CD8-positive, alpha-beta memory T cell (primary cell): Measurements from ENCODE around the gene CCDC149. TPM values are rescaled to one million over a fixed set of nuclear protein-coding genes. Genes with fewer than 3 reads are reported as not detected.

ENCODE experiments used
- CTCF ChIA-PET: fragments of 350-600 bp; sonication (Branson Sonifier 250); formaldehyde crosslinking; loops from one replicate; lab custom pipeline; 2021; ENCODE audit warnings: antibody characterized with exemption; lab: Charles Lee
- POLR2A ChIA-PET: fragments of 350-600 bp; sonication (Branson Sonifier 250); formaldehyde crosslinking; loops from one replicate; lab custom pipeline; 2021; ENCODE audit warnings: antibody characterized with exemption; lab: Charles Lee
- DNase-seq, 5 donors: peaks; one replicate each; pipeline versions ENCODE4 v3.0.0 to v3.0.0-alpha.2; 2020 to 2022; ENCODE audit warnings: mixed read lengths in 1 of 5
- H3K27ac ChIP-seq: one replicate; pipeline ENCODE4 v1.7.0; 2013; ENCODE audit warnings: low read depth, mild to moderate bottlenecking, low read length, moderate library complexity
- H3K27me3 ChIP-seq: 2 replicates; pipeline ENCODE4 v1.7.0; 2013; ENCODE audit warnings: low read length, mild to moderate bottlenecking; ENCODE audit not compliant: insufficient read depth, poor library complexity, severe bottlenecking
- H3K36me3 ChIP-seq: 2 replicates; pipeline ENCODE4 v1.7.0; 2013; ENCODE audit warnings: mild to moderate bottlenecking, low read length, moderate library complexity; ENCODE audit not compliant: insufficient read depth
- H3K4me1 ChIP-seq: 2 replicates; pipeline ENCODE4 v1.7.0; 2013; ENCODE audit warnings: mild to moderate bottlenecking, low read length, moderate library complexity; ENCODE audit not compliant: insufficient read depth
- H3K4me3 ChIP-seq: 2 replicates; pipeline ENCODE4 v1.7.0; 2013; ENCODE audit warnings: mild to moderate bottlenecking, low read length
- H3K9me3 ChIP-seq: 2 replicates; pipeline ENCODE4 v1.7.0; 2013; ENCODE audit warnings: mild to moderate bottlenecking, low read length
- H3K27ac Mint-ChIP-seq, 8 donors: one replicate each; pipeline ENCODE4 v1.8.0; 2020 to 2021; ENCODE audit warnings: mixed read lengths in 8 of 8, mild to moderate bottlenecking in 6 of 8, inconsistent platforms in 3 of 8, moderate library complexity in 3 of 8
- H3K27me3 Mint-ChIP-seq, 2 donors: one replicate each; pipeline ENCODE4 v1.8.0; 2020 to 2021; ENCODE audit warnings: mixed read lengths in 2 of 2, mild to moderate bottlenecking in 1 of 2, moderate library complexity in 1 of 2
- H3K36me3 Mint-ChIP-seq, 3 donors: one replicate each; pipeline ENCODE4 v1.8.0; 2020 to 2021; ENCODE audit warnings: mixed read lengths in 3 of 3, inconsistent platforms in 1 of 3, mild to moderate bottlenecking in 1 of 3
- H3K4me1 Mint-ChIP-seq, 3 donors: one replicate each; pipeline ENCODE4 v1.8.0; 2020 to 2021; ENCODE audit warnings: mixed read lengths in 3 of 3, inconsistent platforms in 1 of 3, mild to moderate bottlenecking in 1 of 3
- H3K4me3 Mint-ChIP-seq, 7 donors: one replicate each; pipeline ENCODE4 v1.8.0; 2020 to 2021; ENCODE audit warnings: mixed read lengths in 7 of 7, mild to moderate bottlenecking in 6 of 7, moderate library complexity in 4 of 7, inconsistent platforms in 2 of 7
- H3K9me3 Mint-ChIP-seq, 5 donors: one replicate each; pipeline ENCODE4 v1.8.0; 2020 to 2022; ENCODE audit warnings: mixed read lengths in 5 of 5, mild to moderate bottlenecking in 3 of 5, moderate library complexity in 2 of 5, inconsistent platforms in 1 of 5
- polyA plus RNA-seq: library from polyadenylated mRNA; unstranded; fragments of 300-500 nt; fragmentation: Illumina TruSeq; gene quantifications from one replicate; pipeline ENCODE4 v1.2.3, GENCODE V29; 2021
- total RNA-seq, 2 experiments: library from RNA; stranded (reverse); gene quantifications; one replicate each; pipeline ENCODE4 v1.2.3, GENCODE V29; 2021

CCDC149 gene
- total and polyA plus RNA-seq, 3 experiments from 2014 or later: 0.07 to 0.28 TPM; not detected in 1

GRCh38 chr4:24855741-24856140 lies 57.1 kb downstream of the CCDC149 start:
- DNase-seq: no peak
- H3K27ac Mint-ChIP-seq: no peak overlapping the region
- no peaks in the 10 kb centered on the region for H3K4me1 Mint-ChIP-seq
- Histone ChIP-seq H3K36me3 (no peaks in the 10 kb centered on the region), H3K27ac (no peak overlapping the region), H3K4me3 (no peak overlapping the region), H3K27me3 (no peaks in the 10 kb centered on the region), H3K9me3 (no peaks in the 10 kb centered on the region), H3K4me1 (no peaks in the 10 kb centered on the region)
- H3K4me3 Mint-ChIP-seq: no peak overlapping the region
- H3K27me3 Mint-ChIP-seq: peaks cover 3 to 6% of the 10 kb centered on the region in 2 donors
- POLR2A ChIA-PET: no interaction called here
- H3K36me3 Mint-ChIP-seq: no peaks in the 10 kb centered on the region
- CTCF ChIA-PET: no interaction called here
- peaks cover 0 to 2% (median 0%) of the 10 kb centered on the region in 5 donors for H3K9me3 Mint-ChIP-seq

- POLR2A ChIA-PET: no interaction called here
- no peak overlapping the region for H3K27ac ChIP-seq
- CTCF ChIA-PET: no interaction called here
These were observed 59.7 kb downstream of the CCDC149 start for GRCh38 chr4:24853142-24853541.

GRCh38 chr4:24850674-24851073 lies 62.2 kb downstream of the CCDC149 start:
- H3K9me3 ChIP-seq: no peaks in the 10 kb centered on the region
- no peaks in the 10 kb centered on the region for H3K27me3 ChIP-seq
- no peak overlapping the region for H3K27ac ChIP-seq
- H3K9me3 Mint-ChIP-seq: peaks cover 0 to 2% (median 0%) of the 10 kb centered on the region in 5 donors
- H3K27ac Mint-ChIP-seq: no peak overlapping the region
- no peak overlapping the region for H3K4me3 ChIP-seq
- peaks cover 4 to 6% of the 10 kb centered on the region in 2 donors for H3K27me3 Mint-ChIP-seq
- no peaks in the 10 kb centered on the region for H3K36me3 ChIP-seq
- no peaks in the 10 kb centered on the region for H3K36me3 Mint-ChIP-seq
- H3K4me1 ChIP-seq: no peaks in the 10 kb centered on the region
- no peak overlapping the region for H3K4me3 Mint-ChIP-seq
- DNase-seq: no peak
- H3K4me1 Mint-ChIP-seq: no peaks in the 10 kb centered on the region
- CTCF ChIA-PET: no interaction called here
- POLR2A ChIA-PET: no interaction called here

More at GRCh38 chr4:24853142-24853541, 59.7 kb downstream of the CCDC149 start:
- Mint-ChIP-seq H3K27me3 (peaks cover 5 to 6% of the 10 kb centered on the region in 2 donors), H3K4me1 (no peaks in the 10 kb centered on the region), H3K9me3 (peaks cover 0 to 2% (median 0%) of the 10 kb centered on the region in 5 donors), H3K27ac (peak overlapping the region in 1 of 8 donors; percentile 44), H3K36me3 (no peaks in the 10 kb centered on the region), H3K4me3 (no peak overlapping the region)
- H3K4me1 ChIP-seq: no peaks in the 10 kb centered on the region
- H3K9me3 ChIP-seq: no peaks in the 10 kb centered on the region
- no peak overlapping the region for H3K4me3 ChIP-seq
- no peak for DNase-seq
- H3K27me3 ChIP-seq: no peaks in the 10 kb centered on the region
- H3K36me3 ChIP-seq: no peaks in the 10 kb centered on the region

- peaks cover 0 to 2% (median 0%) of the 10 kb centered on the region in 5 donors for H3K9me3 Mint-ChIP-seq
- POLR2A ChIA-PET: no interaction called here
- no peak overlapping the region for H3K27ac ChIP-seq
- no peaks in the 10 kb centered on the region for H3K9me3 ChIP-seq
- no peaks in the 10 kb centered on the region for H3K4me1 Mint-ChIP-seq
- H3K36me3 ChIP-seq: no peaks in the 10 kb centered on the region
- H3K27me3 Mint-ChIP-seq: peaks cover 5 to 6% of the 10 kb centered on the region in 2 donors
- H3K4me3 Mint-ChIP-seq: no peak overlapping the region
- no peaks in the 10 kb centered on the region for H3K36me3 Mint-ChIP-seq
- no peaks in the 10 kb centered on the region for H3K4me1 ChIP-seq
- H3K27ac Mint-ChIP-seq: no peak overlapping the region
- no peak overlapping the region for H3K4me3 ChIP-seq
- no peak for DNase-seq
- no peaks in the 10 kb centered on the region for H3K27me3 ChIP-seq
- CTCF ChIA-PET: no interaction called here
These were observed 63.1 kb downstream of the CCDC149 start for GRCh38 chr4:24849756-24850155.

- H3K36me3 Mint-ChIP-seq: no peaks in the 10 kb centered on the region
- Histone ChIP-seq H3K9me3 (no peaks in the 10 kb centered on the region), H3K36me3 (no peaks in the 10 kb centered on the region), H3K27me3 (no peaks in the 10 kb centered on the region), H3K4me3 (no peak overlapping the region), H3K27ac (no peak overlapping the region), H3K4me1 (no peaks in the 10 kb centered on the region)
- no peaks in the 10 kb centered on the region for H3K4me1 Mint-ChIP-seq
- no peak for DNase-seq
- H3K27me3 Mint-ChIP-seq: peaks cover 5 to 6% of the 10 kb centered on the region in 2 donors
- CTCF ChIA-PET: no interaction called here
- peaks cover 0 to 2% (median 0%) of the 10 kb centered on the region in 5 donors for H3K9me3 Mint-ChIP-seq
- H3K27ac Mint-ChIP-seq: no peak overlapping the region
- no peak overlapping the region for H3K4me3 Mint-ChIP-seq
- POLR2A ChIA-PET: no interaction called here
These were observed 63.5 kb downstream of the CCDC149 start for GRCh38 chr4:24849351-24849750.

- no peaks in the 10 kb centered on the region for H3K36me3 Mint-ChIP-seq
- ChIA-PET CTCF (no interaction called here), POLR2A (no interaction called here)
- Histone ChIP-seq H3K4me1 (no peaks in the 10 kb centered on the region), H3K9me3 (no peaks in the 10 kb centered on the region), H3K36me3 (no peaks in the 10 kb centered on the region), H3K27ac (no peak overlapping the region), H3K27me3 (no peaks in the 10 kb centered on the region), H3K4me3 (no peak overlapping the region)
- no peak overlapping the region for H3K4me3 Mint-ChIP-seq
- H3K27me3 Mint-ChIP-seq: peaks cover 0 to 5% of the 10 kb centered on the region in 2 donors
- no peak for DNase-seq
- H3K27ac Mint-ChIP-seq: no peak overlapping the region
- no peaks in the 10 kb centered on the region for H3K4me1 Mint-ChIP-seq
- H3K9me3 Mint-ChIP-seq: no peaks in the 10 kb centered on the region
These were observed 66.1 kb downstream of the CCDC149 start for GRCh38 chr4:24846716-24847115.

- no peaks in the 10 kb centered on the region for H3K4me1 ChIP-seq
- no peak overlapping the region for H3K27ac ChIP-seq
- no peak for DNase-seq
- ChIA-PET POLR2A (no interaction called here), CTCF (no interaction called here)
- no peaks in the 10 kb centered on the region for H3K4me1 Mint-ChIP-seq
- H3K4me3 Mint-ChIP-seq: no peak overlapping the region
- no peak overlapping the region for H3K27ac Mint-ChIP-seq
- no peaks in the 10 kb centered on the region for H3K9me3 Mint-ChIP-seq
- no peaks in the 10 kb centered on the region for H3K9me3 ChIP-seq
- H3K4me3 ChIP-seq: no peak overlapping the region
- H3K27me3 Mint-ChIP-seq: peaks cover 0 to 5% of the 10 kb centered on the region in 2 donors
- no peaks in the 10 kb centered on the region for H3K36me3 ChIP-seq
- H3K36me3 Mint-ChIP-seq: no peaks in the 10 kb centered on the region
- H3K27me3 ChIP-seq: no peaks in the 10 kb centered on the region
These were observed 66.9 kb downstream of the CCDC149 start for GRCh38 chr4:24845902-24846301.

GRCh38 chr4:24845132-24845531 lies 67.7 kb downstream of the CCDC149 start:
- H3K4me1 ChIP-seq: no peaks in the 10 kb centered on the region
- Mint-ChIP-seq H3K4me3 (no peak overlapping the region), H3K4me1 (no peaks in the 10 kb centered on the region), H3K27ac (no peak overlapping the region), H3K36me3 (no peaks in the 10 kb centered on the region), H3K27me3 (peaks cover 0 to 4% of the 10 kb centered on the region in 2 donors), H3K9me3 (no peaks in the 10 kb centered on the region)
- H3K9me3 ChIP-seq: no peaks in the 10 kb centered on the region
- DNase-seq: no peak
- no peak overlapping the region for H3K4me3 ChIP-seq
- POLR2A ChIA-PET: no interaction called here
- CTCF ChIA-PET: no interaction called here
- no peaks in the 10 kb centered on the region for H3K27me3 ChIP-seq
- H3K36me3 ChIP-seq: no peaks in the 10 kb centered on the region
- H3K27ac ChIP-seq: no peak overlapping the region

- no peak overlapping the region for H3K4me3 ChIP-seq
- Mint-ChIP-seq H3K4me3 (no peak overlapping the region), H3K27me3 (peaks cover 0 to 3% of the 10 kb centered on the region in 2 donors), H3K36me3 (no peaks in the 10 kb centered on the region), H3K27ac (no peak overlapping the region), H3K9me3 (no peaks in the 10 kb centered on the region), H3K4me1 (no peaks in the 10 kb centered on the region)
- H3K9me3 ChIP-seq: no peaks in the 10 kb centered on the region
- ChIA-PET CTCF (no interaction called here), POLR2A (no interaction called here)
- H3K4me1 ChIP-seq: no peaks in the 10 kb centered on the region
- H3K27me3 ChIP-seq: no peaks in the 10 kb centered on the region
- no peak overlapping the region for H3K27ac ChIP-seq
- no peaks in the 10 kb centered on the region for H3K36me3 ChIP-seq
- DNase-seq: no peak
These were observed 69.7 kb downstream of the CCDC149 start for GRCh38 chr4:24843096-24843495.
